Skin epidermis (tissue), 12 donors: ENCODE data around the gene USP17L10.
"Not testable (repeated sequence)": the region's sequence is repeated elsewhere in the genome, so short reads cannot be mapped to it uniquely, and the experiment has no call there.

Experiments
- H3K27ac ChIP-seq, 21 experiments: fragments of 200-600 bp; sonication (generic) in 11 of 21; one replicate each; pipeline ENCODE4 v1.5.0; 2020; ENCODE audit warnings: mild to moderate bottlenecking in 3 of 21, inconsistent platforms in 2 of 21, moderate library complexity in 2 of 21
- H3K4me3 ChIP-seq, 7 experiments: fragments of 200-600 bp; sonication (generic) in 2 of 7; one replicate each; pipeline ENCODE4 v1.5.0; 2020; ENCODE audit warnings: inconsistent platforms in 2 of 7, mild to moderate bottlenecking in 2 of 7, moderate library complexity in 1 of 7

The USP17L10 gene

GRCh38 chr4:9210357-9210756 lies at the start of gene USP17L10:
TSS of gene USP17L10 (plus strand) at chr4:9210657. CDS start at chr4:9210657, 0 bp downstream.
- not testable (repeated sequence) for H3K27ac ChIP-seq, H3K4me3 ChIP-seq

GRCh38 chr4:9165990-9166389 lies 44.5 kb upstream of the USP17L10 start:
- not testable (repeated sequence) for H3K4me3 ChIP-seq, H3K27ac ChIP-seq

- H3K4me3 ChIP-seq, H3K27ac ChIP-seq: not testable (repeated sequence)
These were observed 40.5 kb upstream of the USP17L10 start, which contains the start of gene FAM90A26 for GRCh38 chr4:9169791-9170459. TSS of gene FAM90A26 (plus strand) at chr4:9170409. CDS start at chr4:9173173, 2,764 bp downstream.

- not testable (repeated sequence) for H3K4me3 ChIP-seq, H3K27ac ChIP-seq
These were observed 4.2 kb downstream of the USP17L10 start for GRCh38 chr4:9214701-9215100.

GRCh38 chr4:9215105-9215504 lies 4.6 kb downstream of the USP17L10 start, which contains the start of gene USP17L11:
TSS of gene USP17L11 (plus strand) at chr4:9215405. CDS start at chr4:9215405, 0 bp downstream.
- not testable (repeated sequence) for H3K4me3 ChIP-seq, H3K27ac ChIP-seq

GRCh38 chr4:9219852-9220251 lies 9.4 kb downstream of the USP17L10 start, which contains the start of gene USP17L12:
TSS of gene USP17L12 (plus strand) at chr4:9220152. CDS start at chr4:9220152, 0 bp downstream.
- H3K4me3 ChIP-seq, H3K27ac ChIP-seq: not testable (repeated sequence)

- H3K4me3 ChIP-seq, H3K27ac ChIP-seq: not testable (repeated sequence)
These were observed 14.1 kb downstream of the USP17L10 start, which contains the start of gene USP17L13 for GRCh38 chr4:9224596-9224995. TSS of gene USP17L13 (plus strand) at chr4:9224896. CDS start at chr4:9224896, 0 bp downstream.

GRCh38 chr4:9230249-9230648 lies 19.8 kb downstream of the USP17L10 start:
- H3K27ac ChIP-seq, H3K4me3 ChIP-seq: not testable (repeated sequence)

- not testable (repeated sequence) for H3K27ac ChIP-seq, H3K4me3 ChIP-seq
These were observed 23.6 kb downstream of the USP17L10 start, which contains the start of gene USP17L15 for GRCh38 chr4:9234085-9234484. TSS of gene USP17L15 (plus strand) at chr4:9234385. CDS start at chr4:9234385, 0 bp downstream.

GRCh38 chr4:9238461-9238860 lies 28.0 kb downstream of the USP17L10 start:
- H3K4me3 ChIP-seq, H3K27ac ChIP-seq: not testable (repeated sequence)

- not testable (repeated sequence) for H3K27ac ChIP-seq, H3K4me3 ChIP-seq
These were observed 33.1 kb downstream of the USP17L10 start, which contains the start of gene USP17L17 for GRCh38 chr4:9243579-9243978. TSS of gene USP17L17 (plus strand) at chr4:9243879. CDS start at chr4:9243879, 0 bp downstream.

- not testable (repeated sequence) for H3K4me3 ChIP-seq, H3K27ac ChIP-seq
These were observed 37.7 kb downstream of the USP17L10 start, which contains the start of gene USP17L18 for GRCh38 chr4:9247953-9248680. TSS of gene USP17L18 (plus strand) at chr4:9248630. CDS start at chr4:9248630, 0 bp downstream.

GRCh38 chr4:9253078-9253477 lies 42.6 kb downstream of the USP17L10 start, which contains the start of gene USP17L19:
TSS of gene USP17L19 (plus strand) at chr4:9253378. CDS start at chr4:9253378, 0 bp downstream.
- not testable (repeated sequence) for H3K4me3 ChIP-seq, H3K27ac ChIP-seq

- H3K4me3 ChIP-seq, H3K27ac ChIP-seq: not testable (repeated sequence)
These were observed 47.4 kb downstream of the USP17L10 start, which contains the start of gene USP17L20 for GRCh38 chr4:9257824-9258223. TSS of gene USP17L20 (plus strand) at chr4:9258124. CDS start at chr4:9258124, 0 bp downstream.
